IPS-18a (cell line): ENCODE measurements around the gene KRT83.

Experiments
- H3K27ac ChIP-seq: one replicate; pipeline ENCODE4 v1.5.1; 2013; ENCODE audit warnings: low read length
- H3K27me3 ChIP-seq: one replicate; pipeline ENCODE4 v1.6.1; 2013; ENCODE audit warnings: mild to moderate bottlenecking, low read length; ENCODE audit not compliant: control insufficient read depth, insufficient read depth
- H3K36me3 ChIP-seq: one replicate; pipeline ENCODE4 v1.6.1; 2013; ENCODE audit warnings: low read depth, low read length; ENCODE audit not compliant: control insufficient read depth
- H3K4me1 ChIP-seq: one replicate; pipeline ENCODE4 v1.6.1; 2013; ENCODE audit warnings: low read depth, low read length; ENCODE audit not compliant: control insufficient read depth
- H3K4me3 ChIP-seq: one replicate; pipeline ENCODE4 v1.5.1; 2013; ENCODE audit warnings: low read length
- H3K9ac ChIP-seq: one replicate; pipeline ENCODE4 v1.6.1; 2013; ENCODE audit warnings: mild to moderate bottlenecking, low read length, moderate library complexity
- H3K9me3 ChIP-seq: one replicate; pipeline ENCODE4 v1.6.1; 2013; ENCODE audit warnings: low read depth, low read length; ENCODE audit not compliant: control insufficient read depth

The KRT83 gene

GRCh38 chr12:52341066-52341580 is 19.9 kb upstream of the KRT83 start:
- Histone ChIP-seq H3K4me3 (no peak overlapping the region), H3K27ac (no peak overlapping the region), H3K9ac (no peak overlapping the region), H3K36me3 (no peaks in the 10 kb centered on the region), H3K27me3 (no peaks in the 10 kb centered on the region), H3K9me3 (no peaks in the 10 kb centered on the region), H3K4me1 (no peaks in the 10 kb centered on the region)

GRCh38 chr12:52338241-52338960 is 17.2 kb upstream of the KRT83 start:
- Histone ChIP-seq H3K9ac (no peak overlapping the region), H3K27me3 (no peaks in the 10 kb centered on the region), H3K36me3 (no peaks in the 10 kb centered on the region), H3K4me1 (no peaks in the 10 kb centered on the region), H3K4me3 (no peak overlapping the region), H3K27ac (no peak overlapping the region), H3K9me3 (no peaks in the 10 kb centered on the region)

GRCh38 chr12:52337054-52337453 is 15.9 kb upstream of the KRT83 start:
- no peaks in the 10 kb centered on the region for H3K36me3 ChIP-seq
- H3K4me1 ChIP-seq = no peaks in the 10 kb centered on the region
- H3K9ac ChIP-seq = no peak overlapping the region
- no peaks in the 10 kb centered on the region for H3K27me3 ChIP-seq
- no peaks in the 10 kb centered on the region for H3K9me3 ChIP-seq
- no peak overlapping the region for H3K4me3 ChIP-seq
- no peak overlapping the region for H3K27ac ChIP-seq

GRCh38 chr12:52336641-52337040 is 15.4 kb upstream of the KRT83 start:
- no peaks in the 10 kb centered on the region for H3K9me3 ChIP-seq
- H3K4me3 ChIP-seq = no peak overlapping the region
- H3K9ac ChIP-seq = no peak overlapping the region
- H3K27me3 ChIP-seq = no peaks in the 10 kb centered on the region
- no peak overlapping the region for H3K27ac ChIP-seq
- H3K36me3 ChIP-seq = no peaks in the 10 kb centered on the region
- no peaks in the 10 kb centered on the region for H3K4me1 ChIP-seq

GRCh38 chr12:52335598-52336262 is 14.5 kb upstream of the KRT83 start:
- Histone ChIP-seq H3K4me3 (no peak overlapping the region), H3K9ac (no peak overlapping the region), H3K27me3 (no peaks in the 10 kb centered on the region), H3K36me3 (no peaks in the 10 kb centered on the region), H3K9me3 (no peaks in the 10 kb centered on the region), H3K27ac (no peak overlapping the region), H3K4me1 (no peaks in the 10 kb centered on the region)

- Histone ChIP-seq H3K9me3 (no peaks in the 10 kb centered on the region), H3K36me3 (no peaks in the 10 kb centered on the region), H3K9ac (no peak overlapping the region), H3K4me1 (no peaks in the 10 kb centered on the region), H3K27ac (no peak overlapping the region), H3K27me3 (no peaks in the 10 kb centered on the region), H3K4me3 (no peak overlapping the region)
These were observed 13.0 kb upstream of the KRT83 start for GRCh38 chr12:52334185-52334584.

GRCh38 chr12:52333321-52333720 is 12.1 kb upstream of the KRT83 start:
- H3K36me3 ChIP-seq = no peaks in the 10 kb centered on the region
- no peaks in the 10 kb centered on the region for H3K9me3 ChIP-seq
- no peaks in the 10 kb centered on the region for H3K4me1 ChIP-seq
- no peak overlapping the region for H3K9ac ChIP-seq
- no peaks in the 10 kb centered on the region for H3K27me3 ChIP-seq
- H3K27ac ChIP-seq = no peak overlapping the region
- H3K4me3 ChIP-seq = no peak overlapping the region

GRCh38 chr12:52332381-52332780 is 11.2 kb upstream of the KRT83 start:
- Histone ChIP-seq H3K4me1 (no peaks in the 10 kb centered on the region), H3K27ac (no peak overlapping the region), H3K9me3 (no peaks in the 10 kb centered on the region), H3K36me3 (no peaks in the 10 kb centered on the region), H3K27me3 (no peaks in the 10 kb centered on the region), H3K4me3 (no peak overlapping the region), H3K9ac (no peak overlapping the region)

- Histone ChIP-seq H3K9ac (no peak overlapping the region), H3K9me3 (no peaks in the 10 kb centered on the region), H3K27me3 (no peaks in the 10 kb centered on the region), H3K4me1 (no peaks in the 10 kb centered on the region), H3K36me3 (no peaks in the 10 kb centered on the region), H3K27ac (no peak overlapping the region), H3K4me3 (no peak overlapping the region)
These were observed 10.6 kb upstream of the KRT83 start for GRCh38 chr12:52331833-52332232.

- Histone ChIP-seq H3K9me3 (no peaks in the 10 kb centered on the region), H3K36me3 (no peaks in the 10 kb centered on the region), H3K27ac (no peak overlapping the region), H3K9ac (no peak overlapping the region), H3K27me3 (no peaks in the 10 kb centered on the region), H3K4me3 (no peak overlapping the region), H3K4me1 (no peaks in the 10 kb centered on the region)
These were observed 9.8 kb upstream of the KRT83 start for GRCh38 chr12:52331039-52331438.

- Histone ChIP-seq H3K4me3 (no peak overlapping the region), H3K9ac (no peak overlapping the region), H3K27me3 (no peaks in the 10 kb centered on the region), H3K9me3 (no peaks in the 10 kb centered on the region), H3K27ac (no peak overlapping the region), H3K36me3 (no peaks in the 10 kb centered on the region), H3K4me1 (no peaks in the 10 kb centered on the region)
These were observed 6.8 kb upstream of the KRT83 start for GRCh38 chr12:52327830-52328500.
